Endodermal cell (in vitro differentiated cells): ENCODE data around the gene NIPAL3. TPM values are rescaled to one million over a fixed set of nuclear protein-coding genes. Genes with fewer than 3 reads are reported as not detected.

Source experiments
- DNase-seq: peaks from one replicate; pipeline ENCODE4 v3.0.0-alpha.2; 2017
- H3K27ac ChIP-seq: 2 replicates; pipeline ENCODE4 v1.5.1; 2013; ENCODE audit warnings: mild to moderate bottlenecking, low read depth, low read length, moderate library complexity
- H3K27me3 ChIP-seq: 2 replicates; pipeline ENCODE4 v1.6.1; 2013; ENCODE audit warnings: mild to moderate bottlenecking, low read length, moderate library complexity; ENCODE audit not compliant: insufficient read depth, control insufficient read depth, poor library complexity, severe bottlenecking
- H3K36me3 ChIP-seq: 2 replicates; pipeline ENCODE4 v1.7.0; 2013; ENCODE audit warnings: mild to moderate bottlenecking, low read length, moderate library complexity; ENCODE audit not compliant: control insufficient read depth, insufficient read depth
- H3K4me1 ChIP-seq: one replicate; pipeline ENCODE4 v1.7.0; 2013; ENCODE audit warnings: low read length; ENCODE audit not compliant: control insufficient read depth, insufficient read depth
- H3K4me3 ChIP-seq: 2 replicates; pipeline ENCODE4 v1.5.1; 2013; ENCODE audit warnings: mild to moderate bottlenecking, low read length, moderate library complexity
- H3K9ac ChIP-seq: 2 replicates; pipeline ENCODE4 v1.6.1; 2013; ENCODE audit warnings: mild to moderate bottlenecking, low read length, moderate library complexity; ENCODE audit not compliant: poor library complexity, severe bottlenecking; ENCODE audit errors: extremely low read depth
- H3K9me3 ChIP-seq: 2 replicates; pipeline ENCODE4 v1.6.1; 2013; ENCODE audit warnings: mild to moderate bottlenecking, low read length, moderate library complexity; ENCODE audit not compliant: control insufficient read depth
- H3K27ac Mint-ChIP-seq: 2 replicates; pipeline ENCODE4 v1.8.0; 2020; ENCODE audit warnings: mixed read lengths
- H3K27me3 Mint-ChIP-seq: 2 replicates; pipeline ENCODE4 v1.8.0; 2021; ENCODE audit warnings: mild to moderate bottlenecking, mixed read lengths; ENCODE audit not compliant: insufficient read depth
- H3K36me3 Mint-ChIP-seq: 2 replicates; pipeline ENCODE4 v1.8.0; 2020; ENCODE audit warnings: low read depth, mixed read lengths
- H3K4me1 Mint-ChIP-seq: 2 replicates; pipeline ENCODE4 v1.8.0; 2020; ENCODE audit warnings: mixed read lengths
- H3K4me3 Mint-ChIP-seq: 2 replicates; pipeline ENCODE4 v1.8.0; 2020; ENCODE audit warnings: mild to moderate bottlenecking, moderate library complexity, mixed read lengths
- H3K9me3 Mint-ChIP-seq: 2 replicates; pipeline ENCODE4 v1.8.0; 2020; ENCODE audit warnings: mild to moderate bottlenecking, mixed read lengths
- WGBS, 2 experiments: methylation state at CpG; one replicate each; pipeline versions ENCODE4 v1.1.5 to v1.1.7; 2013; ENCODE audit warnings: missing lambda C conversion rate in 2 of 2, mixed read lengths in 1 of 2; ENCODE audit not compliant: insufficient coverage in 1 of 2, insufficient read length in 1 of 2; 5-methylcytosine and 5-hydroxymethylcytosine counted together
- total RNA-seq, 2 donors: library from RNA; stranded (reverse); fragmentation: NEBNext Ultra II Directional in 1 of 2; extraction: Animal tissue kit (Norgen Biotek cat#: 25700) in 1 of 2; gene quantifications; 2 replicates in 1 of 2; 3 replicates in 1 of 2; pipeline ENCODE4 v1.2.1, GENCODE V29; 2021
- TF ChIP-seq, protein P1 (sequence below): fragments of 200-600 bp; sonication (generic); conservative IDR thresholded peaks from 2 replicates; pipeline ENCODE4 v1.5.0; 2021; ENCODE audit warnings: antibody characterized with exemption, mild to moderate bottlenecking

NIPAL3 gene
- total RNA-seq, 2 donors from 2014 or later: 4.7 to 5.5 TPM

DNA sequence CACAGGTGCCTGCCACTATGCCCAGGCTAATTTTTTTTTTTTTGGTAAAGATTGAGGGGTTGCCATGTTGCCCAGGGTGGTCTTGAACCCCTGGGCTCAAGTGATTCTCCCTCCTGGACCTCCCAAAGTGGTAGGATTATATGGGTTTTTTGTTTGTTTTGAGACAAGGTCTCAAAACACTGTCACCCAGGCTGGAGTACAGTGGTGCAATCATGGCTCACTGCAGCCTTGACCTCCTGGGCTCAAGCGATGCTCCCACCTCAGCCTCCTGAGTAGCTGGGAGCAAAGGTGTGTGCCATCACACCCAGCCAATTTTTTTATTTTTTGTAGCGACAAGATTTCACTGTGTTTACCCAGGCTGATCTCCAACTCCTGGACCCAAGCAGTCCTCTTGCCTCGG lies 78.2 kb downstream of the NIPAL3 start:
- TF ChIP-seq, protein P1, sequence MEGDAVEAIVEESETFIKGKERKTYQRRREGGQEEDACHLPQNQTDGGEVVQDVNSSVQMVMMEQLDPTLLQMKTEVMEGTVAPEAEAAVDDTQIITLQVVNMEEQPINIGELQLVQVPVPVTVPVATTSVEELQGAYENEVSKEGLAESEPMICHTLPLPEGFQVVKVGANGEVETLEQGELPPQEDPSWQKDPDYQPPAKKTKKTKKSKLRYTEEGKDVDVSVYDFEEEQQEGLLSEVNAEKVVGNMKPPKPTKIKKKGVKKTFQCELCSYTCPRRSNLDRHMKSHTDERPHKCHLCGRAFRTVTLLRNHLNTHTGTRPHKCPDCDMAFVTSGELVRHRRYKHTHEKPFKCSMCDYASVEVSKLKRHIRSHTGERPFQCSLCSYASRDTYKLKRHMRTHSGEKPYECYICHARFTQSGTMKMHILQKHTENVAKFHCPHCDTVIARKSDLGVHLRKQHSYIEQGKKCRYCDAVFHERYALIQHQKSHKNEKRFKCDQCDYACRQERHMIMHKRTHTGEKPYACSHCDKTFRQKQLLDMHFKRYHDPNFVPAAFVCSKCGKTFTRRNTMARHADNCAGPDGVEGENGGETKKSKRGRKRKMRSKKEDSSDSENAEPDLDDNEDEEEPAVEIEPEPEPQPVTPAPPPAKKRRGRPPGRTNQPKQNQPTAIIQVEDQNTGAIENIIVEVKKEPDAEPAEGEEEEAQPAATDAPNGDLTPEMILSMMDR: no peak
- Mint-ChIP-seq H3K9me3 (peaks cover 21% of the 10 kb centered on the region), H3K4me1 (peaks cover under 1% of the 10 kb centered on the region), H3K27ac (no peak overlapping the region), H3K4me3 (no peak overlapping the region), H3K36me3 (peaks cover 3% of the 10 kb centered on the region), H3K27me3 (peaks cover 3% of the 10 kb centered on the region)
- no peaks in the 10 kb centered on the region for H3K4me1 ChIP-seq
- H3K27me3 ChIP-seq: no peaks in the 10 kb centered on the region
- H3K4me3 ChIP-seq: no peak overlapping the region
- H3K36me3 ChIP-seq: no peaks in the 10 kb centered on the region
- no peak for DNase-seq
- H3K9ac ChIP-seq: no peak overlapping the region
- 98 to 100% methylated on average over 3 of the region's 3 CpGs for WGBS, 2 experiments
- H3K27ac ChIP-seq: no peak overlapping the region
- H3K9me3 ChIP-seq: peaks cover 9% of the 10 kb centered on the region

GRCh38 chr1:24498589-24498988 lies 83.0 kb downstream of the NIPAL3 start:
- no peak for DNase-seq
- no peaks in the 10 kb centered on the region for H3K36me3 ChIP-seq
- Mint-ChIP-seq H3K9me3 (no peaks in the 10 kb centered on the region), H3K27ac (no peak overlapping the region), H3K27me3 (no peaks in the 10 kb centered on the region), H3K4me3 (no peak overlapping the region), H3K36me3 (no peaks in the 10 kb centered on the region), H3K4me1 (peaks cover 26% of the 10 kb centered on the region)
- H3K9ac ChIP-seq: no peak overlapping the region
- no peaks in the 10 kb centered on the region for H3K4me1 ChIP-seq
- H3K9me3 ChIP-seq: no peaks in the 10 kb centered on the region
- TF ChIP-seq, protein P1: no peak
- WGBS, 2 experiments: 93 to 96% methylated on average over 12 of the region's 12 CpGs
- H3K27ac ChIP-seq: no peak overlapping the region
- H3K27me3 ChIP-seq: no peaks in the 10 kb centered on the region
- H3K4me3 ChIP-seq: no peak overlapping the region

GRCh38 chr1:24500448-24501048 lies 84.9 kb downstream of the NIPAL3 start:
- Mint-ChIP-seq H3K36me3 (no peaks in the 10 kb centered on the region), H3K4me1 (peaks cover 41% of the 10 kb centered on the region), H3K9me3 (no peaks in the 10 kb centered on the region), H3K27ac (no peak overlapping the region), H3K4me3 (no peak overlapping the region), H3K27me3 (no peaks in the 10 kb centered on the region)
- Histone ChIP-seq H3K36me3 (no peaks in the 10 kb centered on the region), H3K9ac (no peak overlapping the region), H3K9me3 (no peaks in the 10 kb centered on the region), H3K4me1 (no peaks in the 10 kb centered on the region), H3K27me3 (no peaks in the 10 kb centered on the region), H3K27ac (no peak overlapping the region), H3K4me3 (no peak overlapping the region)
- TF ChIP-seq, protein P1: no peak
- no peak for DNase-seq
- 92 to 93% methylated on average over 4 to 5 of the region's 5 CpGs for WGBS, 2 experiments
